Heart left ventricle (tissue), 16 donors: ENCODE measurements around the gene EVA1A. TPM values are rescaled to one million over a fixed set of nuclear protein-coding genes. Genes with fewer than 3 reads are reported as not detected.

Experiments used
- ATAC-seq, 4 donors: fragments of 200-7000 bp; cut with Tn5 transposase; one replicate each; pipeline ENCODE4 v1.9.1; 2020 to 2022; ENCODE audit warnings: moderate library complexity in 4 of 4, mild to moderate bottlenecking in 3 of 4, moderate number of reproducible peaks in 1 of 4
- DNase-seq, 5 donors: peaks; one replicate each; pipeline ENCODE4 v3.0.0-alpha.2; 2020
- H3K27ac ChIP-seq, 12 donors: fragments of 200-600 bp; sonication (generic) in 4 of 12; one replicate each; pipeline versions ENCODE4 v1.5.0 to v1.8.0; 2016 to 2022; ENCODE audit warnings: mild to moderate bottlenecking in 2 of 12
- H3K27me3 ChIP-seq, 9 donors: fragments of 200-600 bp; sonication (generic) in 2 of 9; one replicate each; pipeline versions ENCODE4 v1.5.1 to v1.8.0; 2016 to 2022; ENCODE audit warnings: mild to moderate bottlenecking in 3 of 9
- H3K36me3 ChIP-seq, 9 donors: fragments of 200-600 bp; sonication (generic) in 2 of 9; one replicate each; pipeline versions ENCODE4 v1.5.0 to v1.8.0; 2018 to 2022; ENCODE audit warnings: mild to moderate bottlenecking in 2 of 9
- H3K4me1 ChIP-seq, 12 donors: fragments of 200-600 bp; sonication (generic) in 4 of 12; one replicate each; pipeline versions ENCODE4 v1.5.0 to v1.8.0; 2016 to 2022; ENCODE audit warnings: mild to moderate bottlenecking in 3 of 12
- H3K4me3 ChIP-seq, 12 donors: fragments of 200-600 bp; sonication (generic) in 4 of 12; one replicate each; pipeline versions ENCODE4 v1.5.0 to v1.8.0; 2017 to 2022; ENCODE audit warnings: mild to moderate bottlenecking in 9 of 12, moderate library complexity in 4 of 12
- H3K9me3 ChIP-seq, 12 donors: fragments of 200-600 bp; sonication (generic) in 4 of 12; one replicate each; pipeline versions ENCODE4 v1.5.0 to v1.8.0; 2016 to 2022; ENCODE audit warnings: mild to moderate bottlenecking in 1 of 12
- CTCF ChIP-seq, 12 donors: fragments of 200-600 bp; sonication (generic) in 4 of 12; IDR thresholded peaks; one replicate each; pipeline versions ENCODE4 v1.5.0 to v1.8.0; 2018 to 2022; ENCODE audit warnings: antibody characterized with exemption in 12 of 12, mild to moderate bottlenecking in 5 of 12
- POLR2A ChIP-seq, 2 donors: fragments of 450-650 bp; IDR thresholded peaks; one replicate each; pipeline ENCODE4 v1.6.1; 2017; ENCODE audit warnings: antibody characterized with exemption in 2 of 2, mild to moderate bottlenecking in 2 of 2, moderate library complexity in 2 of 2
- WGBS, 4 donors: extraction: QIAGEN DNeasy Blood & Tissue Kit in 2 of 4; methylation state at CpG; one replicate each; pipeline versions ENCODE4 v1.1.5 to v1.1.7; 2013 to 2018; 5-methylcytosine and 5-hydroxymethylcytosine counted together
- intact Hi-C, 10 donors: fragments of 100-400 bp; cut with DNase I; formaldehyde crosslinking; loops; one replicate each; pipeline versions ENCODE4 v1.11.1 to v1.14.2; 2022
- polyA plus RNA-seq, 2 donors: library from polyadenylated mRNA; stranded (reverse); fragments of 200-250 nt; gene quantifications; one replicate each; pipeline ENCODE4 v1.2.3, GENCODE V29; 2013
- total RNA-seq, 9 donors: library from RNA; depleted of rRNA in 2 of 9; stranded (reverse); fragments of >200 nt in 2 of 9; fragmentation: NEBNext Ultra II Directional in 3 of 9; extraction: Animal tissue kit (Norgen Biotek cat#: 25700) in 3 of 9; gene quantifications; one replicate each; pipeline versions ENCODE4 v1.1.0 to v1.2.4, GENCODE V29; 2016 to 2023
- donor health status: ischemic (EF 13 %, LVEDD 7.1; RV severe dilation, severe dysfunction).
- donor health status: healthy with polysubstance abuse.
- donor health status: DM: no; HTN: yes; CAD: no.
- donor health status: DM: no; HTN: no; CAD: no.
- donor health status: ischemic (EF 25% LVEDD 6.9; RV normal size, moderate dysfunction).
- donor health status: ischemic (EF 25% LVEDD 5.7; RV mildly dilated, moderate dysfunction).
- donor health status: healthy.
- donor health status: DM: yes; HTN: yes; CAD: no.
- donor health status: ischemic (EF 35%, LVEDD 5.7; RV mildly dilated, moderate dysfunction).
- donor health status: nonischemic (EF 11% LVEDD 7.7; RV severe dilation, severe dysfunction).
- donor health status: DM: yes; HTN: yes; CAD: no.
- donor health status: PGD.
- donor health status: ischemic (EF 29% LVEDD 5.4; RV normal size, mild dysfunction).
- donor health status: nonischemic (EF 23%, LVEDD 6.1; RV moderate dilation, normal function).

The EVA1A gene
- total and polyA plus RNA-seq, 11 donors: 0.19 to 5.0 (median 1.4) TPM; not detected in 1

DNA sequence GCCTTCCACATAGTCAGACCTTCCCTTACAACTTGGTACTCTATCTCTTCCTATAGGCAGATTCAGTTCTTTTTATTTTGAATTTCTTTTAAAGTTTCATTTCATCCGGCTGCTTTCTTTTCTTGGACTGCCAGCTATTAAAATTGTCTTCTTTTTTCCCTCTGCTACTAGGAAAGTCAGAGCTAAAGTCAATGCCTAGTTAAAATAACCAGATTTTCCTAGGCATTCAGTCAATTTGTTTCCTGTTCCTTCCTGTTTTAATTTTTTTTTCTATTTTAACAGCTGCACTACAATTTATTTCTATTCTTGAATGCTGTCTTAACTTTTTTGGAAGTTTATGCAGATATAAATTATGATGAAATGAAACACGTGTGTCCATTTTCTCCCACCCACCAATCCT is 84.8 kb downstream of the EVA1A start:
- no peak for TF ChIP-seq CTCF (IDR thresholded peaks at IDR 0.05)
- TF ChIP-seq POLR2A (IDR thresholded peaks at IDR 0.05): no peak

GRCh38 chr2:75475049-75475448 is 85.7 kb downstream of the EVA1A start:
- DNase-seq (no peak), ATAC-seq (no peak)
- intact Hi-C loops: no loop called here
- H3K36me3 ChIP-seq: no peaks in the 10 kb centered on the region
- no peak overlapping the region for H3K27ac ChIP-seq
- H3K9me3 ChIP-seq: no peaks in the 10 kb centered on the region
- H3K4me3 ChIP-seq: no peak overlapping the region
- TF ChIP-seq POLR2A (IDR thresholded peaks at IDR 0.05) (no peak), CTCF (IDR thresholded peaks at IDR 0.05) (no peak)
- H3K4me1 ChIP-seq: peaks cover 0 to 9% (median 0%) of the 10 kb centered on the region in 12 donors
- H3K27me3 ChIP-seq: no peaks in the 10 kb centered on the region
- WGBS, 4 donors: 65 to 70% (median 66%) methylated on average over 2 of the region's 2 CpGs

More for the DNA sequence above, 84.8 kb downstream of the EVA1A start:
- Histone ChIP-seq H3K4me3 (no peak overlapping the region), H3K4me1 (peaks cover 0 to 9% (median 0%) of the 10 kb centered on the region in 12 donors), H3K27ac (no peak overlapping the region), H3K27me3 (no peaks in the 10 kb centered on the region), H3K36me3 (no peaks in the 10 kb centered on the region), H3K9me3 (no peaks in the 10 kb centered on the region)
- intact Hi-C loops: no loop called here
- ATAC-seq: no peak
- DNase-seq: no peak
- 33 to 51% (median 39%) methylated on average over 2 of the region's 2 CpGs for WGBS, 4 donors

DNA sequence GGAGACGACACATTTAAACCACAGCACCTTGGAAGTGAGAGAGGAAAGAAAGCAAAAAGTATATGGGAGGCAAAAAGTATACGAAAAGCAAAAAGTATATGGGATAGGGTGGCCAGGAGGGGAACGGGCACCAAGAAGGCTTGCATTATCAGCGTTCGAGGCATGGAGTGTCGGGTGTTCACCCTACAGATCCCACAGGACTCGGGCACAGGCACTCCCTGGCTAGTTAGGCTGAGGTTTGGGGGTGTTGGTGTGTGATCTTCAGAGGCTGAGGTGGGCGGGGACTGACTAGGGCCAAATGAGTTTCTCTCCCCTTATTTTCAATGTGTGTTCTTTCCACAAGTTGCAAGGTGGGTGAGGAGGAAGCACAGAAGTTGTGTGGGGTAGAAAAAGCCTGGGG is 86.6 kb downstream of the EVA1A start:
- no peak for TF ChIP-seq POLR2A (IDR thresholded peaks at IDR 0.05)
- TF ChIP-seq CTCF (IDR thresholded peaks at IDR 0.05): no peak
- intact Hi-C loops: no loop called here
- H3K4me1 ChIP-seq: peaks cover 0 to 9% (median 0%) of the 10 kb centered on the region in 12 donors
- H3K4me3 ChIP-seq: no peak overlapping the region
- no peaks in the 10 kb centered on the region for H3K9me3 ChIP-seq
- H3K27me3 ChIP-seq: no peaks in the 10 kb centered on the region
- H3K27ac ChIP-seq: no peak overlapping the region
- ATAC-seq (no peak), DNase-seq (no peak)
- 75 to 78% (median 77%) methylated on average over 8 of the region's 8 CpGs for WGBS, 4 donors
- no peaks in the 10 kb centered on the region for H3K36me3 ChIP-seq

DNA sequence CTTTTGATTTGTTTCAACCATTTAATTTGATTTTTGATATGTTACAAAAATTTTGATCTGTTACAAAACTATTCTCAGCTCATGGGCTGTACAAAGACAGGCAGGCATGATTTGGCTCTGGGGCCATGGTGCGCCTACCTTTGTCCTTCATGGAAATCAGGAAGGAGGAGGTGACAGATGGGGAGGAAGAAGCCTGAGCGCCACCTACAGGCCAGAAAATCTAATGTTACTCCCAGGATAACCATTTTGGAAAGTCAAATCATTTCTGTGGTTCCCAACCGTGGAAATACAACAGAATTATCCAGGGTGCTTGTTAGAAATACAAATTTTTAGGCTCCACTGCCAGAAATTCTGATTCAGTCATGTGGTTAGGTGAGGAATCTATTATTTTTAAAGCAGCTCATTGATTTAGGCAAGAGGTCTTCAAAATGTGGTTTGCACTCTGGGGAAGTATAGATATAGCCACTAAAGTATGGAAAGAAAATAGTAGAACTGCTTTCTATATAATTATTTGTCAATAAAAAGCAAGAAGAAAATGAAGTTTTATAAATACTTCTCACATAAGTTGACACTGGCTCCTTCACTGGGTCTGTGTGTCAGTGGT is 93.9 kb downstream of the EVA1A start:
- Histone ChIP-seq H3K4me3 (no peak overlapping the region), H3K9me3 (no peaks in the 10 kb centered on the region), H3K36me3 (no peaks in the 10 kb centered on the region), H3K4me1 (no peaks in the 10 kb centered on the region), H3K27me3 (peaks cover 0 to 28% (median 0%) of the 10 kb centered on the region in 9 donors), H3K27ac (no peak overlapping the region)
- no peak for TF ChIP-seq POLR2A (IDR thresholded peaks at IDR 0.05)
- peak in 5 of 12 donors; percentile 7 to 38 (median 25) for TF ChIP-seq CTCF (IDR thresholded peaks at IDR 0.05)
- DNase-seq: no peak
- WGBS, 4 donors: 48 to 59% (median 56%) methylated on average over 3 of the region's 3 CpGs
- no peak for ATAC-seq
- intact Hi-C loops: loop anchor here in 2 of 10 donors (5.0 kb wide), 2 partner anchors 140 to 160 kb away; no protein-coding TSS in a partner anchor
